ENCODE data around the gene NME3. TPM values are rescaled to one million over a fixed set of nuclear protein-coding genes. Genes with fewer than 3 reads are reported as not detected.

The NME3 gene
- total RNA-seq, 1 experiment from 2014 or later = 64.4 TPM

GRCh38 chr16:1761751-1762150, 9.6 kb downstream of the NME3 start:
- in situ Hi-C loops (cut with HindIII; ENCODE audit: low sequenced_read_pairs) = no loop called here
- no peak for DNase-seq (ENCODE audit: low spot score)

GRCh38 chr16:1760911-1761310, 10.4 kb downstream of the NME3 start:
- DNase-seq (ENCODE audit: low spot score) = no peak
- in situ Hi-C loops (cut with HindIII; ENCODE audit: low sequenced_read_pairs) = no loop called here

- no peak for DNase-seq (ENCODE audit: low spot score)
- in situ Hi-C loops (cut with HindIII; ENCODE audit: low sequenced_read_pairs) = no loop called here
These were observed 11.8 kb downstream of the NME3 start for GRCh38 chr16:1759511-1759910.

GRCh38 chr16:1758923-1759322, 12.4 kb downstream of the NME3 start:
- in situ Hi-C loops (cut with HindIII; ENCODE audit: low sequenced_read_pairs) = no loop called here
- DNase-seq (ENCODE audit: low spot score) = no peak

GRCh38 chr16:1757714-1758461, 13.5 kb downstream of the NME3 start:
- in situ Hi-C loops (cut with HindIII; ENCODE audit: low sequenced_read_pairs) = no loop called here
- no peak for DNase-seq (ENCODE audit: low spot score)

- DNase-seq (ENCODE audit: low spot score) = no peak
- in situ Hi-C loops (cut with HindIII; ENCODE audit: low sequenced_read_pairs) = no loop called here
These were observed 17.1 kb downstream of the NME3 start for GRCh38 chr16:1754204-1754603.

- in situ Hi-C loops (cut with HindIII; ENCODE audit: low sequenced_read_pairs) = no loop called here
- peak; percentile 93 for DNase-seq (ENCODE audit: low spot score)
These were observed 18.5 kb downstream of the NME3 start for GRCh38 chr16:1752853-1753252.

GRCh38 chr16:1751946-1752345, 19.4 kb downstream of the NME3 start:
- in situ Hi-C loops (cut with HindIII; ENCODE audit: low sequenced_read_pairs) = no loop called here
- DNase-seq (ENCODE audit: low spot score) = no peak

GRCh38 chr16:1749152-1750117, 21.9 kb downstream of the NME3 start:
- in situ Hi-C loops (cut with HindIII; ENCODE audit: low sequenced_read_pairs) = no loop called here
- peak; percentile 80 for DNase-seq (ENCODE audit: low spot score)

- DNase-seq (ENCODE audit: low spot score) = no peak
- in situ Hi-C loops (cut with HindIII; ENCODE audit: low sequenced_read_pairs) = no loop called here
These were observed 23.4 kb downstream of the NME3 start for GRCh38 chr16:1747934-1748333.

- DNase-seq (ENCODE audit: low spot score) = peak; percentile 42
- in situ Hi-C loops (cut with HindIII; ENCODE audit: low sequenced_read_pairs) = no loop called here
These were observed 24.6 kb downstream of the NME3 start for GRCh38 chr16:1746693-1747195.

- in situ Hi-C loops (cut with HindIII; ENCODE audit: low sequenced_read_pairs) = no loop called here
- DNase-seq (ENCODE audit: low spot score) = no peak
These were observed 25.2 kb downstream of the NME3 start for GRCh38 chr16:1745900-1746692.

- DNase-seq (ENCODE audit: low spot score) = no peak
- in situ Hi-C loops (cut with HindIII; ENCODE audit: low sequenced_read_pairs) = no loop called here
These were observed 26.0 kb downstream of the NME3 start for GRCh38 chr16:1745181-1745899.

GRCh38 chr16:1744338-1744840, 27.0 kb downstream of the NME3 start:
- no peak for DNase-seq (ENCODE audit: low spot score)
- in situ Hi-C loops (cut with HindIII; ENCODE audit: low sequenced_read_pairs) = no loop called here

- DNase-seq (ENCODE audit: low spot score) = no peak
- in situ Hi-C loops (cut with HindIII; ENCODE audit: low sequenced_read_pairs) = no loop called here
These were observed 27.7 kb downstream of the NME3 start for GRCh38 chr16:1743376-1744337.

GRCh38 chr16:1741553-1742165, 29.7 kb downstream of the NME3 start:
- DNase-seq (ENCODE audit: low spot score) = peak; percentile 59
- in situ Hi-C loops (cut with HindIII; ENCODE audit: low sequenced_read_pairs) = no loop called here

Data from G401 (cell line).